Measurements from ENCODE around the gene C16orf82. TPM values are rescaled to one million over a fixed set of nuclear protein-coding genes. Genes with fewer than 3 reads are reported as not detected.

The C16orf82 gene
- total RNA-seq, 4 donors from 2014 or later = not detected

- TF ChIP-seq CTCF (IDR thresholded peaks at IDR 0.05; ENCODE audit: low read depth) = no peak
Observed at GRCh38 chr16:27112093-27112811, 45.5 kb downstream of the C16orf82 start.

GRCh38 chr16:27113341-27113841 is 46.7 kb downstream of the C16orf82 start:
- TF ChIP-seq CTCF (IDR thresholded peaks at IDR 0.05; ENCODE audit: low read depth) = no peak

- no peak for TF ChIP-seq CTCF (IDR thresholded peaks at IDR 0.05; ENCODE audit: low read depth)
Observed at GRCh38 chr16:27114006-27114405, 47.3 kb downstream of the C16orf82 start.

GRCh38 chr16:27118526-27118925 is 51.8 kb downstream of the C16orf82 start:
- no peak for TF ChIP-seq CTCF (IDR thresholded peaks at IDR 0.05; ENCODE audit: low read depth)

Other genes with a start within 250 kb of the C16orf82 start
- gene KDM8, start 136.6 kb downstream of the C16orf82 start, total RNA-seq = 1 to 10 TPM; 2.7 to 5.5 (median 4.3) TPM
- gene NSMCE1, start 201.8 kb downstream of the C16orf82 start, total RNA-seq = 10 to 100 TPM; 36.4 to 42.0 (median 40.6) TPM
- 10 to 100 TPM; 14.7 to 37.3 (median 30.4) TPM for gene IL4R, start 247.0 kb downstream of the C16orf82 start, total RNA-seq